AG10803 (cell line): ENCODE results near the gene PRKACB.

Source experiments
- DNase-seq: peaks from one replicate; pipeline ENCODE4 v3.0.0; 2010; ENCODE audit warnings: low read depth
- H3K4me3 ChIP-seq: 2 replicates; pipeline ENCODE4 v1.5.1; 2011; ENCODE audit warnings: mild to moderate bottlenecking, low read length, control low read depth
- CTCF ChIP-seq: conservative IDR thresholded peaks from 2 replicates; pipeline ENCODE4 v1.5.1; 2011; ENCODE audit warnings: mild to moderate bottlenecking, low read length, control low read depth, inconsistent platforms

Gene PRKACB

GRCh38 chr1:84108900-84109578, 35.0 kb upstream of the PRKACB start:
- TF ChIP-seq CTCF: no peak
- H3K4me3 ChIP-seq: no peak overlapping the region
- no peak for DNase-seq

- no peak for TF ChIP-seq CTCF
- DNase-seq: no peak
- H3K4me3 ChIP-seq: no peak overlapping the region
Observed at GRCh38 chr1:84110629-84111028, 33.4 kb upstream of the PRKACB start.

- no peak for DNase-seq
- no peak overlapping the region for H3K4me3 ChIP-seq
- TF ChIP-seq CTCF: no peak
Observed at GRCh38 chr1:84116558-84116957, 27.5 kb upstream of the PRKACB start.

- H3K4me3 ChIP-seq: no peak overlapping the region
- no peak for TF ChIP-seq CTCF
- DNase-seq: peak; percentile 85
Observed at GRCh38 chr1:84117868-84118267, 26.2 kb upstream of the PRKACB start.

DNA sequence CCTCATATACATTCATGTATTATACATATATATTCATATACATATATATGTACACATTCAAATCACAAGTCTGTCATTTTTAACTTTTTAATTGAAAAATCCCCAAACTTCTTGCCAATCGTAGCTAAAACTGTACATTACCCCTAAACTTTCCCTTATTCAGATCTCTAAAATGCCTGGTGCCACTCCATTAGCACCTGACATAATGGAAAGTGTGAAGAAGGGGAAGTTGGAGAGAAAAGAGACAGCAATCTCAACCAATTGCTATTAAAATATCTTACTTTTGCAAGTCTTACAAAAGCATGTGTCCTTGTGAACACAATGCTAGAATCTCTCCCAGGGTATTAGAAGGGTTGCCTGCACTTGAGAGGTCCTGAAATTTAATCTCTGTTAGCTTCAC, 22.7 kb upstream of the PRKACB start:
- no peak for DNase-seq
- TF ChIP-seq CTCF: no peak
- no peak overlapping the region for H3K4me3 ChIP-seq

GRCh38 chr1:84122780-84123382, 21.2 kb upstream of the PRKACB start:
- DNase-seq: peak; percentile 56
- peak; percentile 77 for TF ChIP-seq CTCF
- H3K4me3 ChIP-seq: no peak overlapping the region

DNA sequence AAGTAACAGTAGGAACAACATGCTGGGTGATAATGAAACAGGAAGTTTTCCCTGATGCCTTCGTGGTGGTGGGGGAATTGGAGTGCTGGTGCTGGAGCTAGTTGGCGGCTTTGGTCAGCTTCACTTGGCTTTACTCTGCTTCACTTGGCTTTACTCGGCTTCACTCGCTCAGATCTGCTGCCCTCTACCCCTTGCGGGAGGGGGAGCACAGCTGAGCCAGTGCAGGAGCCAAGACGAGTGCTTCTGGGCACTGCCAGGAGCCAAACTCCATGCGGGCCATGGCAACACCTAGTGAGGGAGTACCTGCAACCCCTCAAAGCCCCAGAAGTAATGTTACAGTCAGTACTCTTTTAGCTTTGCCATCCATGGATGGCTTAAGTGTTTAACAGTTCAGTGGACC, 10.6 kb upstream of the PRKACB start:
- H3K4me3 ChIP-seq: no peak overlapping the region
- DNase-seq: no peak
- no peak for TF ChIP-seq CTCF
